Astrocyte (in vitro differentiated cells and primary cell): ENCODE results near the gene PAPOLB. TPM values are rescaled to one million over a fixed set of nuclear protein-coding genes. Genes with fewer than 3 reads are reported as not detected.

Experiments used
- DNase-seq: peaks from one replicate; pipeline ENCODE4 v3.0.0-alpha.2; 2010; ENCODE audit warnings: low read depth
- FAIRE-seq: peaks from 2 replicates; lab custom pipeline; 2011; peaks lifted over from hg19 to GRCh38; lab: Jason Lieb, UNC
- H2AFZ ChIP-seq: 2 replicates; pipeline ENCODE4 v1.6.0; 2012; ENCODE audit warnings: low read depth, low read length, inconsistent platforms
- H3K27ac ChIP-seq: 2 replicates; pipeline ENCODE4 v1.5.1; 2011; ENCODE audit warnings: low read depth, low read length, inconsistent platforms
- H3K27me3 ChIP-seq: 2 replicates; pipeline ENCODE4 v1.6.0; 2011; ENCODE audit warnings: low read length, inconsistent platforms; ENCODE audit not compliant: insufficient read depth
- H3K36me3 ChIP-seq: 2 replicates; pipeline ENCODE4 v1.5.1; 2011; ENCODE audit warnings: low read length, inconsistent platforms; ENCODE audit not compliant: insufficient read depth
- H3K4me1 ChIP-seq: 2 replicates; pipeline ENCODE4 v1.5.1; 2011; ENCODE audit warnings: low read length, inconsistent platforms; ENCODE audit not compliant: insufficient read depth
- H3K4me2 ChIP-seq: 2 replicates; pipeline ENCODE4 v1.6.0; 2012; ENCODE audit warnings: low read length, inconsistent platforms
- H3K4me3 ChIP-seq: 2 replicates; pipeline ENCODE4 v1.5.1; 2011; ENCODE audit warnings: low read depth, mild to moderate bottlenecking, low read length, inconsistent platforms; ENCODE audit not compliant: insufficient read depth
- H3K79me2 ChIP-seq: 2 replicates; pipeline ENCODE4 v1.6.0; 2012; ENCODE audit warnings: mild to moderate bottlenecking, low read length, inconsistent platforms; ENCODE audit not compliant: insufficient read depth
- H3K9ac ChIP-seq: 2 replicates; pipeline ENCODE4 v1.6.0; 2012; ENCODE audit warnings: mild to moderate bottlenecking, low read length, inconsistent platforms
- H3K9me3 ChIP-seq: 2 replicates; pipeline ENCODE4 v1.5.1; 2012; ENCODE audit warnings: low read depth, mild to moderate bottlenecking, low read length, inconsistent platforms; ENCODE audit not compliant: insufficient read depth
- H4K20me1 ChIP-seq: 2 replicates; pipeline ENCODE4 v1.6.0; 2012; ENCODE audit warnings: low read length, inconsistent platforms; ENCODE audit not compliant: insufficient read depth
- H3K27ac Mint-ChIP-seq: one replicate; pipeline ENCODE4 v1.8.0; 2021; ENCODE audit warnings: mild to moderate bottlenecking, mixed read lengths; ENCODE audit not compliant: unreplicated experiment
- H3K27me3 Mint-ChIP-seq: one replicate; pipeline ENCODE4 v1.8.0; 2021; ENCODE audit warnings: low read depth, mixed read lengths; ENCODE audit not compliant: unreplicated experiment
- H3K36me3 Mint-ChIP-seq: one replicate; pipeline ENCODE4 v1.8.0; 2021; ENCODE audit warnings: low read depth, mixed read lengths; ENCODE audit not compliant: unreplicated experiment
- H3K4me1 Mint-ChIP-seq: one replicate; pipeline ENCODE4 v1.8.0; 2021; ENCODE audit warnings: low read depth, mixed read lengths; ENCODE audit not compliant: unreplicated experiment
- H3K4me3 Mint-ChIP-seq: one replicate; pipeline ENCODE4 v1.8.0; 2021; ENCODE audit warnings: mild to moderate bottlenecking, moderate library complexity, mixed read lengths; ENCODE audit not compliant: unreplicated experiment
- H3K9me3 Mint-ChIP-seq: one replicate; pipeline ENCODE4 v1.8.0; 2021; ENCODE audit warnings: mild to moderate bottlenecking, mixed read lengths; ENCODE audit not compliant: unreplicated experiment
- CTCF ChIP-seq: IDR thresholded peaks from 2 replicates; pipeline ENCODE4 v1.5.1; 2011; ENCODE audit warnings: low read depth, mild to moderate bottlenecking, inconsistent platforms, low read length, moderate library complexity; ENCODE audit not compliant: insufficient read depth
- EZH2 ChIP-seq: IDR thresholded peaks from 2 replicates; pipeline ENCODE4 v1.6.1; 2012; ENCODE audit warnings: mild to moderate bottlenecking, low read length, inconsistent platforms; ENCODE audit not compliant: insufficient read depth
- total RNA-seq: library from RNA; stranded (reverse); gene quantifications from 2 replicates; pipeline ENCODE4 v1.2.1, GENCODE V29; 2021

The PAPOLB gene
- total RNA-seq, 1 donor from 2014 or later: not detected

DNA sequence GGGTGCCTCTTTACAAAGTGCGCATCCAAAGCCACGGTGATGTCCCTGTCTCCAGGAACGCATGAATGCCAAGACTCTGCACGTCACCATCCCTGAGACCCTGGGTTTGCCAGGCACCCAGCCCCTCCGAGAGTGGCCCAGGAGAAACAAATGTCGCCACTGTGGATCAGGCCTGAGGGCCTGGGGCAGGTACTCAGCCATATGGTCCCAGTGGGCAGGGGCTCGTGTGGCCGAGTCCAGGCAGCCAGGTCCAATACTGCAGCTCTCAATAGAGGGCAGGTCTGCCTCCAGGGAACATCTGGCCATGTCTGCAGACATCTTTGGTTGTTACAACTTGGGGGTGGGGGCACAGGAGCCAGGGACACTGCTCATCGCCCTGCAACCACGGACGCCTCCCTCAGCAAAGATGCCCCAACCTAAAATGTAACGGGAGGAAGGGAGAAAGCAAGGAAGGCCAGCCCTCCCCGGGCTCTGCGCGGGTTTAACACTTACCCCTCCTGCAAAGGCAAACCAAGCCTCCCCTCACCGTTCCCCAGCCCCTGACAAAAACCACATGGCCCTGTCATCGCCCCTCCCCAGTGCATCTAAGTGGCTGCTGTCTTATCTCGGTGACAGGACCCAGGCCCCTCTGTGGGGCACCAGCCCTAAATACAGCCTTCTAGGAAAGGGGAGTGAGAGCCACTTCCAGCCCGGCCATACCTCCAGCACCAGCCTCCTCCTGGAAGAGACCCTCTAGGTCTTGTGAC, 10.3 kb upstream of the PAPOLB start:
- H3K27ac ChIP-seq: no peak overlapping the region
- H3K79me2 ChIP-seq: no peaks in the 10 kb centered on the region
- FAIRE-seq (no peak), DNase-seq (no peak)
- Mint-ChIP-seq H3K27me3 (peaks cover 9% of the 10 kb centered on the region), H3K4me3 (no peak overlapping the region), H3K4me1 (peaks cover 4% of the 10 kb centered on the region), H3K27ac (no peak overlapping the region), H3K9me3 (peaks cover 3% of the 10 kb centered on the region), H3K36me3 (no peaks in the 10 kb centered on the region)
- no peaks in the 10 kb centered on the region for H4K20me1 ChIP-seq
- H3K36me3 ChIP-seq: no peaks in the 10 kb centered on the region
- H3K9me3 ChIP-seq: no peaks in the 10 kb centered on the region
- H3K27me3 ChIP-seq: no peaks in the 10 kb centered on the region
- H3K4me3 ChIP-seq: no peak overlapping the region
- H3K4me1 ChIP-seq: peaks cover 3% of the 10 kb centered on the region
- H2AFZ ChIP-seq: no peak overlapping the region
- TF ChIP-seq CTCF: no peak
- no peak for TF ChIP-seq EZH2
- no peak overlapping the region for H3K4me2 ChIP-seq
- no peak overlapping the region for H3K9ac ChIP-seq

DNA sequence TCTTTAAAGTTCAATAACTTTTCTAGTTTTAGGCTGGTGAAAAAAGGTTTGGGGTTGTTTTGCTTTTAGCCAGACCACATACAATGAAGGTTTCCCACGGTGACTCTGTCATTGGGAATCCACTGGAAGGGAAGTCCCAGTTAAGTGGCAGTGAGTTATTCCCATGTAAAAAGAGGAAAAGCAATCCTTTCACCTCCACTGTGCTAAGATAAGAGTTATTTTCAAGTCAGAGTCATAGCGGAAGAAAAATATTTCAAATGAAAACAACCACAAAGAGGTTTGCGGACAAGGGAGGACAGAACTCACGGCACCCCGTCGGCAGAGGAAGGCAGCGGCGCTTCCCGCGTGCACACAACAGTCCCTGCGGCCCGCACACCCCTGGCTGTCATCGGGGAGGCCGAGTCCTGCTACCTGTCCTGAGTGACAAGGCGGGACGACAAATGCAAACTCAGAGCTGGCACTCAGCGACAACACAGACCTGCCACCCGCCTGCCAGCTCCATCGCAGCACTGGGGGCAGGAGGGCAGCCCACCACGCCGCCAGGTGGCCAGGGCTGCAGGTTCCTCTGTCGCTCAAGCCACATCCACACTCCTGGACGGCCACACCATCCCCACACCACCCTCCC, 9.3 kb upstream of the PAPOLB start:
- TF ChIP-seq CTCF: no peak
- TF ChIP-seq EZH2: no peak
- H3K4me2 ChIP-seq: peak overlapping the region; percentile 43
- Mint-ChIP-seq H3K9me3 (peaks cover 5% of the 10 kb centered on the region), H3K4me1 (peaks cover 4% of the 10 kb centered on the region), H3K27ac (no peak overlapping the region), H3K36me3 (no peaks in the 10 kb centered on the region), H3K27me3 (peaks cover 9% of the 10 kb centered on the region), H3K4me3 (no peak overlapping the region)
- no peak overlapping the region for H3K27ac ChIP-seq
- H3K4me1 ChIP-seq: peaks cover 3% of the 10 kb centered on the region
- H3K27me3 ChIP-seq: no peaks in the 10 kb centered on the region
- FAIRE-seq: no peak
- no peaks in the 10 kb centered on the region for H3K9me3 ChIP-seq
- no peak overlapping the region for H3K9ac ChIP-seq
- DNase-seq: no peak
- H3K4me3 ChIP-seq: no peak overlapping the region
- no peaks in the 10 kb centered on the region for H4K20me1 ChIP-seq
- no peaks in the 10 kb centered on the region for H3K36me3 ChIP-seq
- no peak overlapping the region for H2AFZ ChIP-seq
- no peaks in the 10 kb centered on the region for H3K79me2 ChIP-seq

DNA sequence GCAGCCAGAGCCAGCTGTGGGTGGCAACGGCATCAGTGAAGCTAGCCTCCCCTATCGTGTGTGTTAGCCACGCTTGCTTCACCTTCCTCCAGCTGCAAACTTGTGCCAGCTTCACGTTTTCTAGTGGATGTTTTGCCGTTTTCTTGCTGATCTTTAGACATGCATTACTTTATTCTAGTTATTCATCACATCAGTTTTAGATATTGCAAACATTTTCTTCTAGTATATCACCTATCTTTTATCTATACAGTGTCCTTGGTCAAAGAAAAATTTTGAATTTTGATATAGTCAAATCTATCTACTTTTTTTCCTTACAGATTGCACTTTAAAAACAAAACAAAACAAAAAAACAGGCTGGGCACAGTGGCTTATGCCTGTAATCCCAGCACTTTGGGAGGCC, 6.7 kb upstream of the PAPOLB start:
- H3K4me3 ChIP-seq: no peak overlapping the region
- Mint-ChIP-seq H3K4me3 (no peak overlapping the region), H3K9me3 (peaks cover 5% of the 10 kb centered on the region), H3K27ac (no peak overlapping the region), H3K36me3 (no peaks in the 10 kb centered on the region), H3K4me1 (peaks cover 4% of the 10 kb centered on the region), H3K27me3 (peaks cover 21% of the 10 kb centered on the region)
- H3K36me3 ChIP-seq: no peaks in the 10 kb centered on the region
- peaks cover 6% of the 10 kb centered on the region for H3K27me3 ChIP-seq
- H3K79me2 ChIP-seq: no peaks in the 10 kb centered on the region
- no peak for TF ChIP-seq EZH2
- TF ChIP-seq CTCF: no peak
- H3K4me1 ChIP-seq: peaks cover 3% of the 10 kb centered on the region
- H4K20me1 ChIP-seq: no peaks in the 10 kb centered on the region
- H3K4me2 ChIP-seq: no peak overlapping the region
- FAIRE-seq: no peak
- no peak for DNase-seq
- no peak overlapping the region for H2AFZ ChIP-seq
- H3K9ac ChIP-seq: no peak overlapping the region
- H3K9me3 ChIP-seq: no peaks in the 10 kb centered on the region
- no peak overlapping the region for H3K27ac ChIP-seq
